T-cell (primary cell): ENCODE measurements around the gene PHF21A. TPM values are rescaled to one million over a fixed set of nuclear protein-coding genes. Genes with fewer than 3 reads are reported as not detected.

Experiments used
- ATAC-seq, 4 experiments: fragments of 200-7000 bp in 3 of 4; fragments of 150-1000 bp in 1 of 4; cut with Tn5 transposase; replicated peaks in 1 of 4; 1 replicate in 3 of 4; 2 replicates in 1 of 4; pipeline ENCODE4 v1.10.0; 2021; ENCODE audit warnings: moderate library complexity in 3 of 4, mild to moderate bottlenecking in 2 of 4, moderate number of reproducible peaks in 1 of 4
- CTCF ChIA-PET, 2 donors: fragments of 300-600 bp; sonication (Branson Sonifier 250); formaldehyde crosslinking; loops; one replicate each; lab custom pipeline; 2022; ENCODE audit warnings: antibody characterized with exemption in 2 of 2; lab: Charles Lee
- POLR2A ChIA-PET, 2 donors: fragments of 300-600 bp; sonication (Branson Sonifier 250); formaldehyde crosslinking; loops; one replicate each; lab custom pipeline; 2022; ENCODE audit warnings: antibody characterized with exemption in 2 of 2; lab: Charles Lee
- DNase-seq, 35 experiments: peaks; one replicate each; pipeline versions ENCODE4 v3.0.0 to v3.0.0-alpha.2; 2013 to 2023
- H3K27ac ChIP-seq: one replicate; pipeline ENCODE4 v1.5.1; 2013; ENCODE audit warnings: low read length
- H3K27me3 ChIP-seq, 2 experiments: replicated peaks in 1 of 2; 1 replicate in 1 of 2; 2 replicates in 1 of 2; pipeline versions ENCODE4 v1.6.1 to v1.7.0; 2013; ENCODE audit warnings: low read length in 1 of 2, mixed read lengths in 1 of 2; ENCODE audit not compliant: control insufficient read depth in 2 of 2, insufficient read depth in 2 of 2; ENCODE audit errors: extremely low read depth in 1 of 2
- H3K36me3 ChIP-seq, 2 donors: 1 replicate in 1 of 2; 2 replicates in 1 of 2; pipeline versions ENCODE4 v1.6.1 to v1.7.0; 2013; ENCODE audit warnings: low read length in 1 of 2; ENCODE audit not compliant: control insufficient read depth in 2 of 2, insufficient read depth in 1 of 2; ENCODE audit errors: extremely low read depth in 1 of 2
- H3K4me1 ChIP-seq, 2 experiments: 1 replicate in 1 of 2; 2 replicates in 1 of 2; pipeline versions ENCODE4 v1.6.1 to v1.7.0; 2013; ENCODE audit warnings: low read length in 2 of 2, mixed read lengths in 1 of 2; ENCODE audit not compliant: insufficient read depth in 2 of 2, control insufficient read depth in 1 of 2; ENCODE audit errors: extremely low read depth in 1 of 2
- H3K4me3 ChIP-seq, 2 donors: 1 replicate in 1 of 2; 2 replicates in 1 of 2; pipeline versions ENCODE4 v1.5.1 to v1.7.0; 2013; ENCODE audit warnings: mild to moderate bottlenecking in 2 of 2, low read length in 1 of 2, moderate library complexity in 1 of 2; ENCODE audit not compliant: control insufficient read depth in 1 of 2; ENCODE audit errors: extremely low read depth in 1 of 2
- H3K9me3 ChIP-seq: 2 replicates; pipeline ENCODE4 v1.7.0; 2013
- H3K27ac Mint-ChIP-seq, 2 donors: one replicate each; pipeline ENCODE4 v1.8.0; 2020 to 2021; ENCODE audit warnings: mild to moderate bottlenecking in 2 of 2, mixed read lengths in 2 of 2
- H3K27me3 Mint-ChIP-seq, 2 donors: one replicate each; pipeline ENCODE4 v1.8.0; 2021 to 2022; ENCODE audit warnings: mixed read lengths in 2 of 2
- H3K36me3 Mint-ChIP-seq: one replicate; pipeline ENCODE4 v1.8.0; 2021; ENCODE audit warnings: mixed read lengths
- H3K4me1 Mint-ChIP-seq, 3 donors: one replicate each; pipeline ENCODE4 v1.8.0; 2020 to 2022; ENCODE audit warnings: mixed read lengths in 3 of 3, mild to moderate bottlenecking in 1 of 3
- H3K4me3 Mint-ChIP-seq, 3 donors: one replicate each; pipeline ENCODE4 v1.8.0; 2020 to 2022; ENCODE audit warnings: mild to moderate bottlenecking in 3 of 3, mixed read lengths in 3 of 3, moderate library complexity in 3 of 3
- H3K9me3 Mint-ChIP-seq, 3 donors: one replicate each; pipeline ENCODE4 v1.8.0; 2020 to 2022; ENCODE audit warnings: mixed read lengths in 3 of 3
- WGBS: methylation state at CpG from one replicate; pipeline ENCODE4 v1.1.5; 2013; ENCODE audit warnings: missing lambda C conversion rate; ENCODE audit not compliant: insufficient coverage; 5-methylcytosine and 5-hydroxymethylcytosine counted together
- total RNA-seq, 35 experiments: library from RNA in 6 of 35; stranded (reverse) in 6 of 35; fragments of 120-200 nt in 1 of 35; gene quantifications; one replicate each; pipeline versions ENCODE4 v1.2.1 to v1.2.4 and lab custom pipeline; 2013 to 2026

PHF21A gene
- total RNA-seq, 5 donors from 2014 or later (not counting 1 experiment from before 2014, with no cell fraction given) = 45.5 to 82.9 (median 57.4) TPM

DNA sequence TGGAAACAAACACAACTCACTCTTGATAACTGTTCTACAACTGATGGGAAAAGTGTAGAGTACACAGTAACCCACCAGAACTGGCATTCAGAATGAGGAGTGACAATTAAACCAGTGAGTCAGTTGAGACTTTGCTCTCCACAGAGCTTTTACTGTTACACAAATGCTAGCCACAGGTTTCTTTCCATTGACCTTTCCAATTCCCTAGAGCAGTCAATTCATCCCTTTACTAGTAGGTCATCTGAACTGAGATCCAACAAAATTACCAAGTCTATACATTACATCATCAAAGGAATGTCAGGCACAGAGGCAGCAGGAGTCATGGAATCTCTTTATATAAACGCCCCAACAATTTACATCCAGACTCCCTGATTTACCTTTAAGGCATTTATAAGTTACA, 65.9 kb downstream of the PHF21A start:
- no peaks in the 10 kb centered on the region for H3K9me3 Mint-ChIP-seq
- H3K4me3 ChIP-seq = no peak overlapping the region
- no peak overlapping the region for H3K27ac Mint-ChIP-seq
- CTCF ChIA-PET = no interaction called here
- H3K36me3 ChIP-seq = peaks cover 0 to 8% of the 10 kb centered on the region in 2 donors
- H3K9me3 ChIP-seq = no peaks in the 10 kb centered on the region
- no peak overlapping the region for H3K27ac ChIP-seq
- no peaks in the 10 kb centered on the region for H3K4me1 ChIP-seq
- ATAC-seq = no peak
- POLR2A ChIA-PET = no interaction called here
- H3K27me3 Mint-ChIP-seq = no peaks in the 10 kb centered on the region
- peaks cover 7 to 30% (median 16%) of the 10 kb centered on the region in 3 donors for H3K4me1 Mint-ChIP-seq
- H3K27me3 ChIP-seq = no peaks in the 10 kb centered on the region
- DNase-seq = no peak
- no CpG with 5 or more reads among the region's 1 CpG for WGBS
- no peak overlapping the region for H3K4me3 Mint-ChIP-seq
- H3K36me3 Mint-ChIP-seq = peaks cover 14% of the 10 kb centered on the region

DNA sequence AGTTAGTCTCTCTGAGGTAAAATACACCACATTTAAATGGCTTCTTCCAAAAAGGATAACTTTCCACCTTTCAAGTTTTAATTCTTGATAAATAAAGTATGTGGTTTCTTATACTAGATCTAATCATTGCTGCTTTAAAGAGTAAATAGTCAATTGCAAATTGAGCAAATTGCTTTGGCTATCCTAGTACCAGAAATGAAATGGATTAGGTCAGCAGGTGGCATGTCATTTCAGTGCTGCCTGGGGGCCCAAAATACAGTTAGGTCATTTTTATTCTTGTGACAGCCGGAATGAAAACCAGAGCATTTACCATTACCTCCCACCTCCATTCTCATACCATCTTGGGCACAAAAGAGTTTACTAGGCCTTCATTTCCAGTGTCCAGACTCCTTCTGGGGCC, 70.2 kb downstream of the PHF21A start:
- H3K36me3 Mint-ChIP-seq = peaks cover 47% of the 10 kb centered on the region
- DNase-seq (no peak), ATAC-seq (no peak)
- Histone ChIP-seq H3K4me1 (no peaks in the 10 kb centered on the region), H3K27ac (no peak overlapping the region), H3K36me3 (peaks cover 0 to 14% of the 10 kb centered on the region in 2 donors), H3K27me3 (no peaks in the 10 kb centered on the region), H3K4me3 (no peak overlapping the region), H3K9me3 (no peaks in the 10 kb centered on the region)
- no peak overlapping the region for H3K27ac Mint-ChIP-seq
- no peak overlapping the region for H3K4me3 Mint-ChIP-seq
- ChIA-PET POLR2A (no interaction called here), CTCF (no interaction called here)
- 100% methylated on average over 1 of the region's 1 CpG for WGBS
- peaks cover 0 to 7% (median 3%) of the 10 kb centered on the region in 3 donors for H3K9me3 Mint-ChIP-seq
- peaks cover 12 to 21% (median 12%) of the 10 kb centered on the region in 3 donors for H3K4me1 Mint-ChIP-seq
- H3K27me3 Mint-ChIP-seq = no peaks in the 10 kb centered on the region

DNA sequence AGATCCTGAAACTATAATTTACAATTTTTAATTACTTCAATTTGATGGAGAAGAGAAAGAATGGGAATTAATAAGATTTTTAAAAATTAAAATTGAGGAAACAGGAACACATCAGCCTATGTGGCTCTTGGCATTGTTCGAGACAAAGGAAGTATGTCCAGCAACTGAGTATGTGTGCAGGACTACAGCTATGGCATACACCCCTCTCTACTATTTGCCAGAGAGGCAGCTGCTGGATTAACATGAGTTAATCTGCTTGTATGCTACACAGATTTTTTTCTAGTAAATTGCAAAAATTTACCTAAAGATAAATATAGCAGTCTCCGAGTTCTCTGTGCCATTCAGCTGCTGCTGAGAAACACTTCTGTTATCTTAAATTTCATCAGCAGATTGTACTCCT, 70.6 kb downstream of the PHF21A start:
- Mint-ChIP-seq H3K27me3 (no peaks in the 10 kb centered on the region), H3K27ac (no peak overlapping the region), H3K36me3 (peaks cover 48% of the 10 kb centered on the region), H3K4me3 (no peak overlapping the region), H3K4me1 (peaks cover 9 to 20% (median 13%) of the 10 kb centered on the region in 3 donors), H3K9me3 (peaks cover 0 to 7% (median 3%) of the 10 kb centered on the region in 3 donors)
- ATAC-seq (no peak), DNase-seq (no peak)
- POLR2A ChIA-PET = no interaction called here
- no peaks in the 10 kb centered on the region for H3K9me3 ChIP-seq
- no peak overlapping the region for H3K4me3 ChIP-seq
- no peaks in the 10 kb centered on the region for H3K4me1 ChIP-seq
- H3K27me3 ChIP-seq = no peaks in the 10 kb centered on the region
- H3K36me3 ChIP-seq = peaks cover 0 to 14% of the 10 kb centered on the region in 2 donors
- CTCF ChIA-PET = no interaction called here
- H3K27ac ChIP-seq = no peak overlapping the region
- WGBS = no CpG with 5 or more reads among the region's 2 CpGs

DNA sequence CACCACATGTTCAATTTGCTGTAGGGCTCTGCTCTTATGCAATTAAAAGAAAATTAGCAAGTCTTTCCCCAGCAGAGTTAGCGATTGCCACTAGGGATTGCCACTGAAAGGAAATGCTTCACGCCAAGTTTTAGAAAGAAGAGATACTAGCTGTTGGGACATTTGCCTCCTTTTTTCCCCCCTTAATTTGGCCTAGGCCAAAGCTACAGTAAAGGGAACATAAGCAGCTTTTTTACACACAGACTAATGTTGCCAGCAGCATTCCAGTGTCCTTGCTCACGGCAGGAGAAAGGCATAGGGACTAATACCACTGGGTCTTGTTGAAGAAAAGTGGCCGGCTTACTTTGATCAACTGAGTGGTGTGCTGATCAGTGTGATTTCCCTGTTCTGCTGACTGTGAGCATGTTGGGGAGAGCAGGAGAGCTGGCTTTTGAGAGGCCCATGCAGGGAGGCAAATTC, 71.2 kb downstream of the PHF21A start:
- DNase-seq (no peak), ATAC-seq (no peak)
- no peaks in the 10 kb centered on the region for H3K9me3 ChIP-seq
- H3K4me1 ChIP-seq = no peaks in the 10 kb centered on the region
- no peak overlapping the region for H3K4me3 Mint-ChIP-seq
- no peaks in the 10 kb centered on the region for H3K27me3 Mint-ChIP-seq
- peaks cover 5 to 15% (median 13%) of the 10 kb centered on the region in 3 donors for H3K4me1 Mint-ChIP-seq
- peaks cover 45% of the 10 kb centered on the region for H3K36me3 Mint-ChIP-seq
- no peak overlapping the region for H3K27ac Mint-ChIP-seq
- WGBS = 100% methylated on average over 2 of the region's 4 CpGs
- POLR2A ChIA-PET = no interaction called here
- H3K27me3 ChIP-seq = no peaks in the 10 kb centered on the region
- peaks cover 0 to 14% of the 10 kb centered on the region in 2 donors for H3K36me3 ChIP-seq
- CTCF ChIA-PET = no interaction called here
- no peak overlapping the region for H3K4me3 ChIP-seq
- H3K9me3 Mint-ChIP-seq = peaks cover 0 to 7% (median 3%) of the 10 kb centered on the region in 3 donors
- H3K27ac ChIP-seq = no peak overlapping the region

DNA sequence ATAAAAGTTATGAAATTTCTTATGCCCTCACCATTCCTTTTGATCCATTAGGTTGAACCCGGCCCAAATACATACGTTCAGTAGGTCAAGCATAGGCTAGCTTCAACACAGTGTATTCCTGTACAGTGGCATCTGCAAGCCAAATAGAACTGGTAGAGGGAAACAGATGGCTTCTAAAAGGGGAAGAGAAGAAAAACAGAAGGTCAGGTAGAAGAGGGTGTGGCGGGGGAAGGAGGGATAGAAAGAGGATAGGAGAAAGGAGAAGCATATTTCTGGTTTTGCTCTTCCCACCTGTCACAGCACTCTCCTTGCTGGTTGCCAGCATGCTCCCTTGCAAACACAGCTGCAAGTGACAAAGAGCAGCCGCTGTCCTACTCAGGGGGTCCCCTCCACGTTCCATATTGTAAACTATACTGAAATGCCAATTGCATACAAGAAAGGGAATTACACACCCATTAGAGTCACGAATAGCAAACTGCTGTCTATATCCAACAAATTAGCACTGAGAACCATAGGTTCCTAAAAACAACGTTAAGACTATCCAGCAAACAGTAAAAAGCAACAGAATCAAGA, 71.8 kb downstream of the PHF21A start:
- WGBS = 90% methylated on average over 4 of the region's 7 CpGs
- ChIA-PET CTCF (interaction anchor here in 1 of 2 donors (0.7 kb wide), 1 partner anchor 12 kb away, joined by 3 read pairs; no protein-coding TSS in a partner anchor), POLR2A (interaction anchor here in 1 of 2 donors (0.6 kb wide), 1 partner anchor 20 kb away, joined by 3 read pairs; no protein-coding TSS in a partner anchor)
- DNase-seq (no peak), ATAC-seq (no peak)
- Histone ChIP-seq H3K27ac (no peak overlapping the region), H3K27me3 (no peaks in the 10 kb centered on the region), H3K9me3 (no peaks in the 10 kb centered on the region), H3K4me3 (no peak overlapping the region), H3K36me3 (peaks cover 0 to 14% of the 10 kb centered on the region in 2 donors), H3K4me1 (no peaks in the 10 kb centered on the region)
- Mint-ChIP-seq H3K4me1 (peaks cover 5 to 12% (median 11%) of the 10 kb centered on the region in 3 donors), H3K27ac (no peak overlapping the region), H3K36me3 (peaks cover 45% of the 10 kb centered on the region), H3K4me3 (no peak overlapping the region), H3K9me3 (peaks cover 0 to 7% (median 3%) of the 10 kb centered on the region in 3 donors), H3K27me3 (no peaks in the 10 kb centered on the region)

DNA sequence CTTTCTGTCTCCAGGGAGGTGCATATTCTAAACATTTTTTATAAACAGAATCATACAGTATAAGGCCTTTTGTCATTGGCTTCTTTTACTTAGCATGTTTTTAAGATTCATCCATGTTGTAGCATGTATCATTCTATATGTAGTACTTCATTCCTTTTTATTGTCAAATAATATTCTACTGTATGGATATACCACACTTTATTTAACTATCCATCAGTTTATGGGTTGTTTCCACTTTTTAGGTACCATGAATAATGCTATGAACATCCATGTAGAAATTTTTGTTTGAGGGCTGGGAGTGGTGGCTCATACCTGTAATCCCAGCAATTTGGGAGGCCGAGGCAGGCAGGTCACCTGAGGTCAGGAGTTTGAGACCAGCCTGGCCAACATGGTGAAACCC, 73.1 kb downstream of the PHF21A start:
- Mint-ChIP-seq H3K4me1 (peaks cover 5 to 14% (median 11%) of the 10 kb centered on the region in 3 donors), H3K4me3 (no peak overlapping the region), H3K9me3 (peaks cover 0 to 7% (median 3%) of the 10 kb centered on the region in 3 donors), H3K27me3 (no peaks in the 10 kb centered on the region), H3K27ac (no peak overlapping the region), H3K36me3 (peaks cover 45% of the 10 kb centered on the region)
- no peak overlapping the region for H3K27ac ChIP-seq
- no CpG with 5 or more reads among the region's 1 CpG for WGBS
- no peaks in the 10 kb centered on the region for H3K9me3 ChIP-seq
- ChIA-PET POLR2A (no interaction called here), CTCF (no interaction called here)
- no peak for ATAC-seq
- H3K36me3 ChIP-seq = peaks cover 0 to 10% of the 10 kb centered on the region in 2 donors
- H3K27me3 ChIP-seq = no peaks in the 10 kb centered on the region
- DNase-seq = no peak
- no peak overlapping the region for H3K4me3 ChIP-seq
- H3K4me1 ChIP-seq = no peaks in the 10 kb centered on the region
